NCI-H1105 (cell line): ENCODE results near the gene VTN.
A peak's percentile ranks its signal among the peaks of the same experiment; 100 is the strongest.

Experiments used
- DNase-seq: peaks from one replicate; lab custom pipeline; 2025; lab: John Stamatoyannopoulos, UW

Gene VTN

DNA sequence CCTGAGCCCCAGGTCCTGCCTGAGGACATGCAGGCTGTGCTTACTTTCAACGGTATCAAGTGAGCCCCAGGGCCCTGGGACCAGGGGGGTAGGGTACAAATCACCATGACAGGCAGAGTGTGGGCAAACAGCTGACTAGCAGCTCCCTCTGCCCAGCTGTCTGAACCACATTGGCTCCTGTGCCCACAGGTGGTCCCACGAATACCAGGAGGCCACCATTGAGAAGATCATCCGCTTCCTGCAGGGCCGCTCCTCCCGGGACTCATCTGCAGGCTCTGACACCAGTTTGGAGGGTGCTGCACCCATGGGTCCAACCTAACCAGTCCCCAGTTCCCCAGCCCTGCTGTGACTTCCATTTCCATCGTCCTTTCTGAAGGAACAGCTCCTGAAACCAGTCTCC, 25.9 kb upstream of the VTN start:
- DNase-seq: no peak

DNA sequence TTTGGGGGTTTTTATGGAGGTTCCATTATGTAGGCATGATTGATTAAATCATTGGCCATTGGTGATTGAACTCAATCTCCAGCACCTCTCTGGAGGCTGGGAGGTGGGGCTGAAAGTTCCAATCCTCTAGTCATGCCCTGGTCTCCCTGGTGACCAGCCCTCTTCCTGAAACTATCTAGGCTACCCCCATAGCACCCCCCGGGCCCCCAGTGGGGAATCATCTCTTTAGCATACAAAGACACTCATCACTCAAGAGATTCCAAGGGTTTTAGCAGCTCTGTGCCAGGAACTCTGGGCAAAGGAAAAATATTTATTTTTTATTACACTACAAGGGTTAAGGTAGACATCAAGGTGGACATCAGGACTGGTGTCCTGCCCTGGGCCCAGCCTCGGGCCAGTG, 25.3 kb upstream of the VTN start:
- no peak for DNase-seq

DNA sequence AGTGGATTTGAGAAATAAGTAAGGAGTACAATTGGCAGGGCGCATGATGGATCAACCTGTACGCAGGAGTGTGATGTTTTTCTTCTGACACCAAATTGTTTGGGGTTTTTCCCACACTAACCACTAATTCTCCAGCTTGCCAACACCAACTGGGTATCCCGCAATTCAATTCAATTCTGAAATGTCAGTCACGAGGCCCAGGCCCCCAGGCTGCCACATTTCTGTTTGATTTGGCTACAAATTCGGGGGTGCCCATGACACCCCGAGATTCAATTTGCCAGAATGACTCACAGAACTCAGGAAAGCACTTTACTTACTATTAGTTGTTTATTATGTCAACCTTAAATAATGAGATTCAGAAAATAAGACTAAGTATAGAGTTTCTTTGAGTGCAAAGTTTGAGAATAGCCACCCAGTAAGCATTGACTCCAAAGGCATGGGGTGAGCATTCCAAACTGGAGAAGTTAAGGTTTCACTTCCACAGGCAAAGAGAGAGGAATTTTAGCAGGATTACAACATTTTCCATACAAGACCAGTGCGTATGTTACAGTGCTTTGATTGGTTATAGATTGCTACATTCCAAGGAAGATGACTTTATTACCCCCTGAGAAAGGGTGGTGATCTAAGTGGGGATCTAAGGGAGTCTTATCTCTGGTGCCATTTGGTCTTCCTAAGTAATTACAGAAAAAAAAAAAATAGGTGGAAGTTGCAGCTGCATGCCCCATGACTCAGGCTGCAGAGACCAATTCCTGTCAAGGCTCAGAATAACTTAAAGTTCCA, 24.4 kb upstream of the VTN start:
- DNase-seq: no peak

DNA sequence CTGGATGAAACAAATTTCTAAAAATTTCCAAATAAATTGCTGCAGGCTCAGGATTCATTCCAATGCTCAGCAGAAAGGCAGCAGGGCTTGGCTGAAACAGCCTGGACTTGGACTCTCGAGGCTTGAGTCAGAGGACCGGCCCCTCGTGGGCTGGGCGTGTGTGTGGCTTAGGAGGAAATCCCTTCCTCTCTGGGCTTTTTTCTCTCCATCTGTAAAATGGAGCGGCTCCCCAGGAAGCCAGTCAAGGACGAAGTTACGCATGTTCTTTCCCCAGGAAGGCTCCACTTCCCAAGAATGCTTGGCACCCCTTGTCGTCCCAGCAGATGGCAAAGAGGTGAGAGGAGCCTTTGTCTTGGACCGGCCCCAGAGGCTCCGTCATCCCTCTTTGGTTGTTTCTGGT, 22.4 kb upstream of the VTN start:
- DNase-seq: no peak

DNA sequence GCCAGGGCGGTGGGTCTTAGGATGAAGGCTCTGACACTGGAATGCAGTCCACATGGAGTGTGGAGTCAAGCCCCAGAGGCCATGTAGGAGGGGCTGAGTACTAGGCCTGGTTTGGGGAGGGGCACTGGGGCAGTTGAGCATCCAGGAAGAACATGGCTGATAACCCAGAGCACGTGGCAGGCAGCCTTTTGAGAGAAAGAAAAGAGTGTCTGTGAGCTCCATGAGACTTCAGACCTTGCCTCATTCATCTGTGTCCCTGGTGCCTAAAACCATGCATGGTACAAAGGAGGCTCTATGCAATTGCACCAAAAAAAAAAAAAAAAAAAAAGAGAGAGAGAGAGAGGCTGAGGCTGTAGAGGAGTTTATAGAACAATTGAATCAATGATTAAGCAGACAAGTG, 21.3 kb upstream of the VTN start:
- DNase-seq: no peak

DNA sequence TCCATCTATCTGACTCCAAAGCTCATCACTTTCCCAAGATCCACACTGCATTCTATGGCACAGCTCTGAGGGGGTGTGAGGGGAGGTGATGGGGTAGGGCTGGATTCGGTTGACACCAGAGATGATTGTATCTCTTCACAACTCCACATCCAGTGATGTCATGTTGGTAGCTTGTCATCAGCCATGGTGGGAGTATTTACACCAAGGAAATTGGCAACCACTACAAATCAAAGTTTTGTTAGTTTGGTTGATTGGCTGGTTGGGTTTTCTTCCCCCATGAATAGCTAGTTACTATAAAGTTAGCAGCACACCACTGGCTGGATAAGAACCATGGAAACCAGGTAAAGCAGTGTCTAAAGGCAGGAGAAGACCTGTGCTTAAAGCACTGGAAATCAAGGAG, 20.9 kb upstream of the VTN start:
- DNase-seq: no peak

DNA sequence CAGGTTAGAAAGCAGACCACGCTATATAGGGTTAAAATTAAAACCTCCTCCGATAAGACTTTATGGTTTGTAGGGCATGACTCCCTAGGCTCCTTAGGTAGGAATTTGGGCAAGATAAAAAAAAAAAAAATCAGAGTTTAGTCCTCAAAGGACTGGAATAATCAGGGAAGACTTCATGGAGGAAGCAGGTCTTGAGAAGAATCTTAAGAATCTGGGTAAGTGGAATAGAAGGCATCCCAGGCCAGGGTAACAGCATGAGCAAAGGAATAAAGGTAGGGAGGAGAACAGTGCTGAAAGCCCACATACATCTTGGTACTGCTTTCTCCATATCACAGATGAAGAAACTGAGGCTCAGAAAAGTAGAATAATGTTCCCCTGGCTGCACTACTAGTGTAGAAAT, 20.5 kb upstream of the VTN start:
- DNase-seq: no peak

DNA sequence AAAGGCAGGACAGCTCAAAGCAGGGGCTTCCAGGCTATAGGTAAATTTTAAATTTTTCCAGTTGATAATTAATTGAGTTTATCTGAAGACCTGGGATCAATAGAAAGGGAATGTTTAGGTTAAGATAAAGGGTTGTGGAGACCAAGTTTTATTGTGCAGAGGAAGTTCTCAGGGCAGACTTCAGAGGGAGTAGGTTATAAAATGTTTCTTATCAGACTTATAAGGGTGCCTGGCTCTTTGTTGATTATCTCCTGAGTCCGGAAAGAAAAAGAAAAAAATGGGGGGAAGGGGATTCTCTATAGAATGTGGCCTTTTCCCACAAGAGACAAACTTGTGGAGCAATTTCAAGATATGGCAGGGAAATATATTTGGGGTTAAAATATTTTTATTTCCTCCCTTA, 20.0 kb upstream of the VTN start:
- no peak for DNase-seq

DNA sequence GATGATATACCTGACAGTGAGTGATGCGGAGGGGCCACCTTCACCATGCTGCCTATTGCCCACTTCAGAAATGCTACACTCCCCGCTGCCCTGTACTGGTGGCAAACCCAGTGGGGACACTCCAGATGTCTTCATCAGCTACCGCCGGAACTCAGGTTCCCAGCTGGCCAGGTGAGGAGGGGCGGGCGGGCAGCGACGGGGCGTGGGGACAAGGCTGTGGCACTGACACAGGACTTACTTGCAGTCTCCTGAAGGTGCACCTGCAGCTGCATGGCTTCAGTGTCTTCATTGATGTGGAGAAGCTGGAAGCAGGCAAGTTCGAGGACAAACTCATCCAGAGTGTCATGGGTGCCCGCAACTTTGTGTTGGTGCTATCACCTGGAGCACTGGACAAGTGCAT, 18.0 kb upstream of the VTN start:
- DNase-seq: no peak

DNA sequence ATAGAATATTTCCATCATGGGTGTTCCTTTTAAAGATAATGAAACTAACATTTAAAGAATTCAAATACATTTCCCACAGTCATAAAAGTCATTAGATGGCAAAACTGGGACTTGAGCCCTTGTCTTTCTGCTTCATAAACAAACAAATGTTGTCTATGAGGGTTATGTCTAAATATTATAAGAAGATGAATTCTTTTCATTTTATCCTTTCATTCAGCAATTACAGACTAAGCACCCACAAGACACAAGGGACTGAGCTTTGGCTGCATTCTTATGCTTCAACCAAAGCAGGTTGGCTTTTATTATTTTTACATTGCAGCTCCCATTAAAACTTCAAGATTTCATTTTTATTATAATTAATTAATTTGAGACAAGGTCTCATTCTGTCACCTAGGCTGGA, 16.3 kb upstream of the VTN start:
- DNase-seq: no peak

DNA sequence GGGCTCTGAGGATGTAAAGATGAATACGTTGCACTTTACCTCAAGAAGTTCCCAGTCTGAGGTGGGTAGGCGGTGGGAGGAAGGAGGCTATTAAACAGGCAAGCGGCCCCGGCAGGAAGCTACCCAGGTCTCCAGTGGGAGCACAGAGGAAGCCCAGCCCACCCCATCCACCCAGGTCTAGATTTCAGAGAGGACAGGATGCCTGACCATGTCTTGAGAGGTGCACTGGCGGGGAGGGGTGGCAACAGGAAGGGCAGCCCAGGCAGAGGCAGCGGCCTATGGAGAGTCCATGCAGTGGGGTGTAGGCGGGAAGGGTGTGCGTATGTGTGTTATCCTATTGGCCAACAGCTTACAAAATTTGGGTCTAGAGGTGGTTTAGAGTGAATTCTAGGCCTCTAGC, 15.3 kb upstream of the VTN start:
- DNase-seq: no peak

DNA sequence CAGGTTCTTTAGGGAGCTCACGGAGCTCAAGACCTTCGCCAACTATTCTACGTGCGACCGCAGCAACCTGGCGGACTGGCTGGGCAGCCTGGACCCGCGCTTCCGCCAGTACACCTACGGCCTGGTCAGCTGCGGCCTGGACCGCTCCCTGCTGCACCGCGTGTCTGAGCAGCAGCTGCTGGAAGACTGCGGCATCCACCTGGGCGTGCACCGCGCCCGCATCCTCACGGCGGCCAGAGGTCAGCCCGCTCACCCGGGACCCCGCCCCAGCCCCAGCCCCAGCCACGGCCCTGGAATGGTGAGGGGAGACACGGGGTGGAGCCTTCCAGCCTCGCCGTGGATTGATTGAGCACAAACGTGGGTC, 14.9 kb upstream of the VTN start:
- DNase-seq: no peak

DNA sequence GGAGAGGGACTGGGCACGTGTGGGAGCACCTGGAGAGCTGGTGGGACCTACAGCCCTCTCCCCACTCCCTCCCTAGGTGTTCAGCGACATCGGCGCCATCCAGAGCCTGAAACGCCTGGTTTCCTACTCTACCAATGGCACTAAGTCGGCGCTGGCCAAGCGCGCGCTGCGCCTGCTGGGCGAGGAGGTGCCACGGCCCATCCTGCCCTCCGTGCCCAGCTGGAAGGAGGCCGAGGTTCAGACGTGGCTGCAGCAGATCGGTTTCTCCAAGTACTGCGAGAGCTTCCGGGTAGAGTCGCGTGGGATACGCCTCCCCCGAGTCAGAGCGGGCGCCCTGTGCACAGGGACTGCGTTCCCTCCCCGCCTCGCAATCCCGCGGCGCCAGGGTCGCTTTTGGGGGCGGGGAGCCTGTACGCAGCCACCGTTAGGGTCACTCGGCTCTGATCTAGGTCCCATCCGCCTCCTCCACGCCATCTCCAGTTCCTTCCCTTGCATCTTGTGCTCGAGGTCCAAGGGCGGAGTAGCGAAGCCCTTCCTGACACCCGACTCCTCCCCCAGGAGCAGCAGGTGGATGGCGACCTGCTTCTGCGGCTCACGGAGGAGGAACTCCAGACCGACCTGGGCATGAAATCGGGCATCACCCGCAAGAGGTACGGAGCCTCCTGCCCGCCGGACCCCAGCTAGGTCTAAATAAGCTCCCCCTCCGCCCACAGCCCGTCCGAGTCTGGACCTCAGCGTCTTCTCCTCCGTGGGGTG, 14.4 kb upstream of the VTN start:
- DNase-seq: peak; percentile 69

DNA sequence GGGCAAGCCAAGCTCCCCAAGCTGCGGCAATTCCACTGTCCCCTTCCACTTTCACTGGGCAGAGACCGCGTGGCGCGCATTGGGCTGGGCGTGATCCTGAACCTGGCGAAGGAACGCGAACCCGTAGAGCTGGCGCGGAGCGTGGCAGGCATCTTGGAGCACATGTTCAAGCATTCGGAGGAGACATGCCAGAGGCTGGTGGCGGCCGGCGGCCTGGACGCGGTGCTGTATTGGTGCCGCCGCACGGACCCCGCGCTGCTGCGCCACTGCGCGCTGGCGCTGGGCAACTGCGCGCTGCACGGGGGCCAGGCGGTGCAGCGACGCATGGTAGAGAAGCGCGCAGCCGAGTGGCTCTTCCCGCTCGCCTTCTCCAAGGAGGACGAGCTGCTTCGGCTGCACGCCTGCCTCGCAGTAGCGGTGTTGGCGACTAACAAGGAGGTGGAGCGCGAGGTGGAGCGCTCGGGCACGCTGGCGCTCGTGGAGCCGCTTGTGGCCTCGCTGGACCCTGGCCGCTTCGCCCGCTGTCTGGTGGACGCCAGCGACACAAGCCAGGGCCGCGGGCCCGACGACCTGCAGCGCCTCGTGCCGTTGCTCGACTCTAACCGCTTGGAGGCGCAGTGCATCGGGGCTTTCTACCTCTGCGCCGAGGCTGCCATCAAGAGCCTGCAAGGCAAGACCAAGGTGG, 11.2 kb upstream of the VTN start:
- no peak for DNase-seq

DNA sequence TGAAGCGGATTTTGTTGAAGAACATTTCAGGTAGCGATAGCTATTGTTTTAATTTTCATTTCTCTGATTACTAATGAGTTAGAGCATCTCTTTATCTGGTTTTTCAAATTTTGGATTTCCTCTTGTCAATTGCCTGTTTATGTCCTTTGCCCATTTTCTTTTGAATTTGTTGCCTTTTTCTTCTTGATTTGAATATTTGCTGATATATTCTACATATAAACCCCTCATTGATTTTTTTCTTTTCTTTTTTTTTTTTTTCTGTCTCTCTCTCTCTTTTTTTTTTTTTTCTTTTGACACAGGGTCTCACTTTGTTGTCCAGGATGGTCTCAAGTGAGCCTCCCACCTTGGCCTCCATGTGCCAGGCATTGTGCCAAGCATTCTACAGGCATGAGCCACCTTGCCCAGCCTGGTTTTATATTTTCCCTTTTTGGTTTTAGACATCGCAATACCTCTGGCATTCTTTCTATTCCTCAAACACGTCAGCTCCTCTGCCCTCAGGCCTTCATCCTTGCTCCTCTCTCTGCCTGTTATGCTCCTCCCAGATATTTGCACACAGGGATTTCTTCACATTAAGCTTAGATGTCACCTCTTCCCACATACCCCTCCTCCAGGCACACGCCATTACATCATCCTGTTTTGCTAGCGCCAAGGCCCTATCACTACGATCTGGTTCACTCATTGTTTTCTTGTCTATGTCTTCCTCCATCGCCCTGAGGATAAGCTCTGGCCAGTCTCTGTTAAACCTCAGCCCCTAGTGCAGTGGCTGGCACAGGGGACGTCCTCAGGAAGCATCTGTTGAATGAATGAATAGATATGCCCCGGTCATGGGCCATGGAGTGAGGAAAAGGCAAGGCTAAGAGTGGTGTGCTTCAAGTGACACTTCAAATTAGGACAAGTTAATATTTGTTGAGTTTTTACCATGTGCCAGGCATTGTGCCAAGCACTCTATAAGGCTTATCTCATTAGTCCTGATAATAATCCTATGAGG, 10.0 kb upstream of the VTN start:
- DNase-seq: no peak

DNA sequence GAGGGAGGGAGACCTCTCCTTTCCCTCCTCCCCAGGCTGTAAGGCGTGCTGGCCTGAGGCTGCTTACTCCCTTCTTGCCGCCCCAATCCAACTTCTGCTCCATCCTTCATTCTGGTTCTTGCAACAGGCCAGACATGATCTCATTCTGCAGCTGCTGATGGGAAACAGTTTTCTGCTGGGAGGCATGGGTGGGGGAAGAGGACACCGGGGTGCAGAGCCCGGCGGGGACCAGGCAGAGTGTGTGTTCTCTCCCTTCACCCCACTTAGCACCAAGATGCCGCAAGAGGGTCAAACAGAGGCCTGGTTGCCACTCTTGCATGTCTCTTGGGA, 2.8 kb upstream of the VTN start:
- DNase-seq: no peak

DNA sequence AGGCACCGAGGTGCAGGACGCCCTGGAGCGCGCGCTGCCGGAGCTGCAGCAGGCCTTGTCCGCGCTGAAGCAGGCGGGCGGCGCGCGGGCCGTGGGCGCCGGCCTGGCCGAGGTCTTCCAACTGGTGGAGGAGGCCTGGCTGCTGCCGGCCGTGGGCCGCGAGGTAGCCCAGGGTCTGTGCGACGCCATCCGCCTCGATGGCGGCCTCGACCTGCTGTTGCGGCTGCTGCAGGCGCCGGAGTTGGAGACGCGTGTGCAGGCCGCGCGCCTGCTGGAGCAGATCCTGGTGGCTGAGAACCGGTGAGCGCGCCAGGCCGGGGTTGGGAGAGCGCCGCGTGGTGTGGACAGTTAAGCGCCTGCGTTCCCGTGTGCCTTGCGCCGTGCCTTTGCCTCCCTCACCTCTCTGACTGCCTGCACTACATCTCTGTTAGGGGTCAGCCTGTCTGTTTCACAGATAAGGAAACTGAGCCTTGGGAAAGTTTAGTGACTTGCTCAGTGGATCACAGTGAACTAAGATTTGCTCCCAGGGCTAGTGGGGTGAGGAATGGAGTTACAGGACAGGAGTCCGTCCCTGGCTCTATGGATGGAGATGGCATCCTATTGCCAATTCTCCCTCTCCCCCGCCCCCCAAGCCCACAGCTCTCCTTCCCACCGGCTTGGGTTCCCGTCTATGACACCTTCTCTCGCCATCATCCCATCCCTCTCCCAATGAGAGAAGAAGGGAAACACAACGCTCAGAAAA, 2.3 kb upstream of the VTN start:
- no peak for DNase-seq

DNA sequence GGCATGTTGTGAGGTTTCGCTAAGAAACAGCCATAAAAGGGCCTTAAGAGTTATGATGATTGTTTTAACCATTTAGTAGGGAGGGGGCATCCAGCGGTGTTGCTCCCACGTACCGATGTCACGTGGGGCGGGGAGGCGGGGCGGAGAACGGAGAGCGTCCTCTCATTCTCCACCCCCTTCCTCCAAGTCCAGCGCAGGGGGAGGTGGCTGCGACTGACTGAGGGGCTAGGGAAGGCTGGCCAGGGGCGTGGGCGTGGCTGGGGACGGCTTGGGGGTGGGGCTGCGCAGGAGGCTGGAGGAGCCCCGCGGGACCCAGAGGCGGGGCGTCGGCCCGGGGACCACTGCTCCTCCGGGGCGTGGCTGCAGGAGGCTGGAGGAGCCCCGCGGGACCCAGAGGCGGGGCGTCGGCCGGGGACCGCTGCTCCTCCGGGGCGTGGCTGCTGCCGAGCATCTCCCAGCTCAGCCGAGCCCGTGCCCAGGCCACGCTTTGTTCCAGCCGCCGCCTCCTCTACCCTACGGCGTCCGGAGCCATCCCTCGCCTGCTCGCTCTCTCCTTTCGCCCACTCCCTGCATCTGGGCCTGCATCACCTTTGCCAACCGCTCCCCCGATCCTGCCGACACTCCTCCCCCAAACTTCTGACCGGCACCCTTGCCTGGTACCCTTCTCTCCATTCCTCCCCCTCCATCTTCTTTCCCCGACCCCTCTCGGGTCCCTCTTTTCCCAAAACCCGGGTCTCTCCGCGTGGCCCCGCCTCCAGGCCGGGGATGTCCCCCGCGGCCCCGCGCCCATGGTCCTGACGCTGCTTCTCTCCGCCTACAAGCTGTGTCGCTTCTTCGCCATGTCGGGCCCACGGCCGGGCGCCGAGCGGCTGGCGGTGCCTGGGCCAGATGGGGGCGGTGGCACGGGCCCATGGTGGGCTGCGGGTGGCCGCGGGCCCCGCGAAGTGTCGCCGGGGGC, 1.4 kb upstream of the VTN start, which contains the start of gene SARM1:
SARM1 (plus strand) TSS at position 450 of the 958 bp plus-strand sequence; CDS start at position 789, 339 bp downstream.
- peak; percentile 95 for DNase-seq

DNA sequence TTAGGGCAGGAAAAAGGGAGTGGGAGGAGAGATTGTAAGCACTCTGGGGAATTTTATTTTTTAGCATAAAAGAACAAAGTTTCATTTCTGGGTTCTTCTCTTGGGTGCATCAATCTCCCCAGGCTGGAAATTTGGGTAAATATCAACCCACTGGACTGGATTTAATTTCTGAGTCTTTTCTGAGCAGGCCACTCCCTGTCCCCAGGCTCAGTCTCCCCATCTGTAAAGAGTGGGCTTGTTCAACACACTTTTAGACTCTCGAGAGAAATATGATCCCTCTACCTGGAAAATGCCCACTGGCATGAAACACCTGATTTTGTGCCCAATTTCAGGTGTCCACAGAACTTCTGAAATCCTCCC, 617 bp upstream of the VTN start:
- DNase-seq: no peak

DNA sequence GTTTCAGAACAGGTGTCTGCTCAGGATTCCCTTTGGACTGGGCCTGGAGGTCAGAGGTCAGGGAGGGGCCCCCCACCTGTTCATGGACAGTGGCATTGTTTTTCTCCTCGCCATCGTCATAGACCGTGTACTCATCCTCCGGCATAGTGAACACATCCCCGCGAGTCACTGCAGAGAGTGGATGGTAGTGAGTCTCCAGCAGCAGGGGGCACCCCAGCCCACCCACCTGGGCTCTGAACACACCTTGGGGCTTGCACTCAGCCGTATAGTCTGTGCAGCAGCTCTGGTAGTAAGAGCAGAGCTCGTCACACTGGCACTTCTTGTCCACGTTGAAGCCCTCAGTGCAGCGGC, 448 bp downstream of the VTN start:
- DNase-seq: no peak
